HepG2 (cell line): Measurements from ENCODE around the gene EMILIN1. TPM values are rescaled to one million over a fixed set of nuclear protein-coding genes. Genes with fewer than 3 reads are reported as not detected.

Source experiments
- ATAD3A ChIP-seq: sonication (generic); formaldehyde crosslinking; IDR thresholded peaks from 2 replicates; pipeline ENCODE4 v1.4.0; 2020; ENCODE audit warnings: missing genetic modification reagents
- MLLT10 ChIP-seq: sonication (generic); formaldehyde crosslinking; IDR thresholded peaks from 2 replicates; pipeline ENCODE4 v1.4.0; 2020; ENCODE audit warnings: missing genetic modification reagents
- NR2C2 ChIP-seq: sonication (generic); formaldehyde crosslinking; IDR thresholded peaks from 2 replicates; pipeline ENCODE4 v1.4.0; 2020; ENCODE audit warnings: missing genetic modification reagents, mild to moderate bottlenecking, moderate library complexity, borderline replicate concordance
- RARA ChIP-seq: IDR thresholded peaks from 2 replicates; pipeline ENCODE4 v1.6.1; 2016; ENCODE audit warnings: missing genetic modification reagents, missing compliant biosample characterization
- SP4 ChIP-seq: sonication (generic); formaldehyde crosslinking; IDR thresholded peaks from 2 replicates; pipeline ENCODE4 v1.8.1; 2023; ENCODE audit warnings: mild to moderate bottlenecking, missing genetic modification reagents
- ZEB1 ChIP-seq: IDR thresholded peaks from 2 replicates; pipeline ENCODE4 v1.6.1; 2012; ENCODE audit warnings: mild to moderate bottlenecking, low read depth, inconsistent platforms; ENCODE audit not compliant: insufficient replicate concordance
- ZFP41 ChIP-seq: sonication (generic); formaldehyde crosslinking; IDR thresholded peaks from 2 replicates; pipeline ENCODE4 v1.4.0; 2020; ENCODE audit warnings: mild to moderate bottlenecking, missing genetic modification reagents, borderline replicate concordance
- ZMYM4 ChIP-seq: sonication (generic); formaldehyde crosslinking; IDR thresholded peaks from 2 replicates; pipeline ENCODE4 v1.8.1; 2023; ENCODE audit warnings: mild to moderate bottlenecking, missing genetic modification reagents
- ZNF335 ChIP-seq: sonication (generic); formaldehyde crosslinking; IDR thresholded peaks from 2 replicates; pipeline ENCODE4 v1.4.0; 2020; ENCODE audit warnings: missing genetic modification reagents
- ZNF598 ChIP-seq: sonication (generic); formaldehyde crosslinking; IDR thresholded peaks from 2 replicates; pipeline ENCODE4 v1.5.1; 2020; ENCODE audit warnings: mild to moderate bottlenecking, missing genetic modification reagents, borderline replicate concordance
- polyA plus RNA-seq, 8 experiments: library from polyadenylated mRNA; depleted of rRNA in 3 of 8; stranded (reverse) in 7 of 8; unstranded in 1 of 8; fragments of >200 nt; fragmentation: Illumina TruSeq in 4 of 8; extraction: Trizol in 4 of 8; gene quantifications; 2 replicates each; pipeline versions ENCODE4 v1.2.1 to v1.2.3, GENCODE V29; 2011 to 2016; ENCODE audit warnings: low read depth in 4 of 8, missing spikeins in 1 of 8, mixed read lengths in 1 of 8; ENCODE audit not compliant: insufficient read depth in 1 of 8
- total RNA-seq, 5 experiments: library from RNA; depleted of rRNA; stranded (reverse); fragments of >200 nt; fragmentation: Illumina TruSeq; extraction: Trizol; gene quantifications; 2 replicates each; pipeline ENCODE4 v1.2.3, GENCODE V29; 2016; ENCODE audit warnings: low read depth in 1 of 5
- TF ChIP-seq, protein P1 (sequence below): sonication (generic); formaldehyde crosslinking; IDR thresholded peaks from 2 replicates; pipeline ENCODE4 v1.5.0; 2020; ENCODE audit warnings: mild to moderate bottlenecking, missing genetic modification reagents
- TF ChIP-seq, protein P2 (sequence below): sonication (generic); formaldehyde crosslinking; IDR thresholded peaks from 2 replicates; pipeline ENCODE4 v1.8.0; 2022; ENCODE audit warnings: missing genetic modification reagents, low read depth, mild to moderate bottlenecking, borderline replicate concordance
- TF ChIP-seq, protein P3 (sequence below): sonication (generic); formaldehyde crosslinking; IDR thresholded peaks from 2 replicates; pipeline ENCODE4 v1.4.0; 2020; ENCODE audit warnings: missing genetic modification reagents
- TF ChIP-seq, protein P4 (sequence below): sonication (generic); formaldehyde crosslinking; IDR thresholded peaks from 2 replicates; pipeline ENCODE4 v1.4.0; 2020; ENCODE audit warnings: missing genetic modification reagents, borderline replicate concordance
- TF ChIP-seq, protein P5 (sequence below), 2 experiments: sonication (generic) in 1 of 2; formaldehyde crosslinking in 1 of 2; IDR thresholded peaks; 2 replicates each; pipeline versions ENCODE4 v1.6.1 to v1.9.0; 2014 to 2022; ENCODE audit warnings: antibody characterized with exemption in 1 of 2, borderline replicate concordance in 1 of 2, inconsistent platforms in 1 of 2, low read depth in 1 of 2, missing genetic modification reagents in 1 of 2

EMILIN1 gene
- total and polyA plus RNA-seq, 2 of the 13 experiments (the other 11 are each of a cell fraction or from before 2014, with no cell fraction given) = 8.1 to 9.7 TPM

DNA sequence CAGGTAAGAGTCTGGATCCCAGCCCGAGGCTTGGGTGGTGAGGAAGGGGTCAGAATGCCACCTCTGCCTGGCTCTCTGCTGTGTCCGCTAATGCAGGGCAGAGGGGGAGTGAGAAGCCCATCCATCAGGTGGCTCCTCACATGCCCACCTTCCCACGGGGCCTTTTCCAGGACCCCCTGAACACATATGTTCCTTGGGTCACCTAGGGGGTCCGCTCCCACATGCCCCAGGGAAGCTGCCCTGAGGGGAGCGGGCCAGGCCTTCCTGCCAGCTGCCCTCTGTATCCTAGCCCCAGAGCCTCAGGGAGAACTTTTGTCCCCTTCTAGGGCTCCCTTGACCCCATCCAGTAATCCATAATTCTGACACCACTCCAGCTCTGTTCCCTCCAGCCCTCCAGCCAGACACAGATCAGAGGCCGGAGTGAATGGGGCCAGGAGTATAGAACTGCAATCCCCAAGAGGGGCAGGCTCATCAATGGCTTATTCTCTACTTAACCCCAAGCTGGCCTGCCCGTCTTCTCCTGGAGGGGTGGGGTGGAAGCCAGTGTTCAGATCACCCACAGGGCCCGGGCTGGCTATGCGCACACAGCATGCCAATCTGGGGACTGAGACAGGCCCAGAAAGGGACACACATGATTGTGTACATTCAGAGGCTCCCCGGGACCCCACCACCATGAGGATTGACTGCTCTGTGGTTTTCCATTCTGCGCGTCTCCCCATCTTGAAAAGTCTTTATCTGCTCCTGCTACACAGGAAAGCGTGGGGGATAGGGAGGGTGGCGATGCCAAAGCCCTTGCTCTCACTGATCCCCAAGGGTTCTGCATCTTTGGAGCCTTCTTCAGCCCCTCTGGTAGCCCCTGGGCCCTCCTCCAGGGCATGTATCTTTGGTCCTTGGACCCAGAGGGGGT, 1.1 kb downstream of the EMILIN1 start (continued):
- TF ChIP-seq ZEB1 (no peak), ZFP41 (CRISPR knock-in tag) (no peak), ZNF598 (no peak), NR2C2 (no peak), RARA (CRISPR knock-in tag) (no peak), SP4 (no peak), MLLT10 (no peak), ZMYM4 (CRISPR knock-in tag) (no peak), ATAD3A (no peak), ZNF335 (no peak)
- TF ChIP-seq, protein P1, sequence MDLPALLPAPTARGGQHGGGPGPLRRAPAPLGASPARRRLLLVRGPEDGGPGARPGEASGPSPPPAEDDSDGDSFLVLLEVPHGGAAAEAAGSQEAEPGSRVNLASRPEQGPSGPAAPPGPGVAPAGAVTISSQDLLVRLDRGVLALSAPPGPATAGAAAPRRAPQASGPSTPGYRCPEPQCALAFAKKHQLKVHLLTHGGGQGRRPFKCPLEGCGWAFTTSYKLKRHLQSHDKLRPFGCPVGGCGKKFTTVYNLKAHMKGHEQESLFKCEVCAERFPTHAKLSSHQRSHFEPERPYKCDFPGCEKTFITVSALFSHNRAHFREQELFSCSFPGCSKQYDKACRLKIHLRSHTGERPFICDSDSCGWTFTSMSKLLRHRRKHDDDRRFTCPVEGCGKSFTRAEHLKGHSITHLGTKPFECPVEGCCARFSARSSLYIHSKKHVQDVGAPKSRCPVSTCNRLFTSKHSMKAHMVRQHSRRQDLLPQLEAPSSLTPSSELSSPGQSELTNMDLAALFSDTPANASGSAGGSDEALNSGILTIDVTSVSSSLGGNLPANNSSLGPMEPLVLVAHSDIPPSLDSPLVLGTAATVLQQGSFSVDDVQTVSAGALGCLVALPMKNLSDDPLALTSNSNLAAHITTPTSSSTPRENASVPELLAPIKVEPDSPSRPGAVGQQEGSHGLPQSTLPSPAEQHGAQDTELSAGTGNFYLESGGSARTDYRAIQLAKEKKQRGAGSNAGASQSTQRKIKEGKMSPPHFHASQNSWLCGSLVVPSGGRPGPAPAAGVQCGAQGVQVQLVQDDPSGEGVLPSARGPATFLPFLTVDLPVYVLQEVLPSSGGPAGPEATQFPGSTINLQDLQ (CRISPR knock-in tag) = no peak
- TF ChIP-seq, protein P2, sequence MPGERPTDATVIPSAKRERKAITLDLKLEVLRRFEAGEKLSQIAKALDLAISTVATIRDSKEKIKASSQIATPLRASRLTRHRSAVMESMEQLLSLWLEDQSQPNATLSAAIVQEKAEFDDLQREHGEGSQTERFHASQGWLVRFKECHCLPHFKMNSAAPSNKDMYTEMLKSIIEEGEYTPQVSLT (CRISPR knock-in tag) = no peak
- TF ChIP-seq, protein P3, sequence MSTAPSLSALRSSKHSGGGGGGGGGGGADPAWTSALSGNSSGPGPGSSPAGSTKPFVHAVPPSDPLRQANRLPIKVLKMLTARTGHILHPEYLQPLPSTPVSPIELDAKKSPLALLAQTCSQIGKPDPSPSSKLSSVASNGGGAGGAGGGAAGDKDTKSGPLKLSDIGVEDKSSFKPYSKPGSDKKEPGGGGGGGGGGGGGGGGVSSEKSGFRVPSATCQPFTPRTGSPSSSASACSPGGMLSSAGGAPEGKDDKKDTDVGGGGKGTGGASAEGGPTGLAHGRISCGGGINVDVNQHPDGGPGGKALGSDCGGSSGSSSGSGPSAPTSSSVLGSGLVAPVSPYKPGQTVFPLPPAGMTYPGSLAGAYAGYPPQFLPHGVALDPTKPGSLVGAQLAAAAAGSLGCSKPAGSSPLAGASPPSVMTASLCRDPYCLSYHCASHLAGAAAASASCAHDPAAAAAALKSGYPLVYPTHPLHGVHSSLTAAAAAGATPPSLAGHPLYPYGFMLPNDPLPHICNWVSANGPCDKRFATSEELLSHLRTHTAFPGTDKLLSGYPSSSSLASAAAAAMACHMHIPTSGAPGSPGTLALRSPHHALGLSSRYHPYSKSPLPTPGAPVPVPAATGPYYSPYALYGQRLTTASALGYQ (CRISPR knock-in tag) = no peak
- TF ChIP-seq, protein P4, sequence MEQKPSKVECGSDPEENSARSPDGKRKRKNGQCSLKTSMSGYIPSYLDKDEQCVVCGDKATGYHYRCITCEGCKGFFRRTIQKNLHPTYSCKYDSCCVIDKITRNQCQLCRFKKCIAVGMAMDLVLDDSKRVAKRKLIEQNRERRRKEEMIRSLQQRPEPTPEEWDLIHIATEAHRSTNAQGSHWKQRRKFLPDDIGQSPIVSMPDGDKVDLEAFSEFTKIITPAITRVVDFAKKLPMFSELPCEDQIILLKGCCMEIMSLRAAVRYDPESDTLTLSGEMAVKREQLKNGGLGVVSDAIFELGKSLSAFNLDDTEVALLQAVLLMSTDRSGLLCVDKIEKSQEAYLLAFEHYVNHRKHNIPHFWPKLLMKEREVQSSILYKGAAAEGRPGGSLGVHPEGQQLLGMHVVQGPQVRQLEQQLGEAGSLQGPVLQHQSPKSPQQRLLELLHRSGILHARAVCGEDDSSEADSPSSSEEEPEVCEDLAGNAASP = no peak
- TF ChIP-seq, protein P5, sequence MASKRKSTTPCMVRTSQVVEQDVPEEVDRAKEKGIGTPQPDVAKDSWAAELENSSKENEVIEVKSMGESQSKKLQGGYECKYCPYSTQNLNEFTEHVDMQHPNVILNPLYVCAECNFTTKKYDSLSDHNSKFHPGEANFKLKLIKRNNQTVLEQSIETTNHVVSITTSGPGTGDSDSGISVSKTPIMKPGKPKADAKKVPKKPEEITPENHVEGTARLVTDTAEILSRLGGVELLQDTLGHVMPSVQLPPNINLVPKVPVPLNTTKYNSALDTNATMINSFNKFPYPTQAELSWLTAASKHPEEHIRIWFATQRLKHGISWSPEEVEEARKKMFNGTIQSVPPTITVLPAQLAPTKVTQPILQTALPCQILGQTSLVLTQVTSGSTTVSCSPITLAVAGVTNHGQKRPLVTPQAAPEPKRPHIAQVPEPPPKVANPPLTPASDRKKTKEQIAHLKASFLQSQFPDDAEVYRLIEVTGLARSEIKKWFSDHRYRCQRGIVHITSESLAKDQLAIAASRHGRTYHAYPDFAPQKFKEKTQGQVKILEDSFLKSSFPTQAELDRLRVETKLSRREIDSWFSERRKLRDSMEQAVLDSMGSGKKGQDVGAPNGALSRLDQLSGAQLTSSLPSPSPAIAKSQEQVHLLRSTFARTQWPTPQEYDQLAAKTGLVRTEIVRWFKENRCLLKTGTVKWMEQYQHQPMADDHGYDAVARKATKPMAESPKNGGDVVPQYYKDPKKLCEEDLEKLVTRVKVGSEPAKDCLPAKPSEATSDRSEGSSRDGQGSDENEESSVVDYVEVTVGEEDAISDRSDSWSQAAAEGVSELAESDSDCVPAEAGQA (IDR thresholded peaks at IDR 0.05; ENCODE audit: low read depth) = no peak
- TF ChIP-seq, protein P5 (CRISPR knock-in tag; IDR thresholded peaks at IDR 0.05; ENCODE audit: borderline replicate concordance) = no peak
